Measurements from ENCODE around the gene RTN4R. TPM values are rescaled to one million over a fixed set of nuclear protein-coding genes. Genes with fewer than 3 reads are reported as not detected.

The RTN4R gene
- total and polyA plus RNA-seq, 9 of the 15 experiments (the other 6 are each of a cell fraction or from before 2014, with no cell fraction given), result 0.04 to 2.8 (median 1.4) TPM; not detected in 3

- TF ChIP-seq MYBL2 (IDR thresholded peaks at IDR 0.05; ENCODE audit: low read depth) (no peak), MYBL2 (CRISPR knock-in tag; IDR thresholded peaks at IDR 0.05; ENCODE audit: borderline replicate concordance) (no peak), E2F5 (CRISPR knock-in tag; IDR thresholded peaks at IDR 0.05) (no peak), ZHX1 (conservative IDR thresholded peaks at IDR 0.05; ENCODE audit: low read length) (no peak), PBX2 (CRISPR knock-in tag; IDR thresholded peaks at IDR 0.05; ENCODE audit: low read depth) (no peak), PBX2 (tag; conservative IDR thresholded peaks at IDR 0.05; ENCODE audit: low read depth) (no peak), ESRRB (CRISPR knock-in tag; IDR thresholded peaks at IDR 0.05; ENCODE audit: borderline replicate concordance) (no peak), RHOXF2B (CRISPR knock-in tag; conservative IDR thresholded peaks at IDR 0.05) (no peak), SIN3A (IDR thresholded peaks at IDR 0.05; ENCODE audit: borderline replicate concordance in 2 of 2, control insufficient read depth in 1 of 2, low read depth in 2 of 2, low read length in 2 of 2) (peak in 1 of 2 experiments; percentile 27; a peak in 1 of 4 replicates), CREB1 (IDR thresholded peaks at IDR 0.05) (peak; percentile 8; the same call in 1 of the 2 replicates), CREB1 (CRISPR knock-in tag; IDR thresholded peaks at IDR 0.05) (peak; percentile 59; the same call in 1 of the 2 replicates), XRCC3 (IDR thresholded peaks at IDR 0.05) (no peak), SMARCC2 (IDR thresholded peaks at IDR 0.05; ENCODE audit: low read depth) (no peak), NFXL1 (CRISPR knock-in tag; IDR thresholded peaks at IDR 0.05) (no peak), MAZ (CRISPR knock-in tag; conservative IDR thresholded peaks at IDR 0.05 in 1 of 2, IDR thresholded peaks at IDR 0.05 in 1 of 2) (peak; percentile 38 to 71; a peak in 3 of 4 replicates), MTA2 (IDR thresholded peaks at IDR 0.05; ENCODE audit: low read depth) (no peak), HNRNPK (IDR thresholded peaks at IDR 0.05; ENCODE audit: low read depth, low read length, poor library complexity, severe bottlenecking) (no peak), ZNF121 (CRISPR knock-in tag; conservative IDR thresholded peaks at IDR 0.05) (no peak), POLR2A (conservative IDR thresholded peaks at IDR 0.05) (no peak), RBM34 (IDR thresholded peaks at IDR 0.05; ENCODE audit: borderline replicate concordance, insufficient read depth, low read length) (no peak), ZNF586 (CRISPR knock-in tag; conservative IDR thresholded peaks at IDR 0.05) (no peak)
Measured at GRCh38 chr22:20267441-20268278, 458 bp downstream of the RTN4R start (continued).

Measured in K562 (cell line).